Uterus (tissue), 4 donors: ENCODE measurements around the gene ATP1A2. TPM values are rescaled to one million over a fixed set of nuclear protein-coding genes. Genes with fewer than 3 reads are reported as not detected.
"Not testable (repeated sequence)": the region's sequence is repeated elsewhere in the genome, so short reads cannot be mapped to it uniquely, and the experiment has no call there.

Experiments used
- DNase-seq, 2 donors: peaks; one replicate each; pipeline ENCODE4 v3.0.0-alpha.2; 2019 to 2020
- H3K27ac ChIP-seq, 2 donors: fragments of 200-600 bp; sonication (generic); 1 replicate in 1 of 2; 2 replicates in 1 of 2; pipeline ENCODE4 v1.5.1; 2016 to 2018
- H3K27me3 ChIP-seq, 2 donors: fragments of 200-600 bp; sonication (generic); one replicate each; pipeline ENCODE4 v1.5.1; 2018 to 2019; ENCODE audit warnings: control low read depth in 1 of 2
- H3K36me3 ChIP-seq, 2 donors: fragments of 200-600 bp; sonication (generic); one replicate each; pipeline ENCODE4 v1.5.1; 2019; ENCODE audit warnings: control low read depth in 1 of 2
- H3K4me1 ChIP-seq, 2 donors: fragments of 200-600 bp; sonication (generic); one replicate each; pipeline ENCODE4 v1.5.1; 2018 to 2019; ENCODE audit warnings: control low read depth in 1 of 2
- H3K4me3 ChIP-seq, 2 donors: fragments of 200-600 bp; sonication (generic); 1 replicate in 1 of 2; 2 replicates in 1 of 2; pipeline ENCODE4 v1.5.1; 2018 to 2019; ENCODE audit warnings: mild to moderate bottlenecking in 1 of 2
- H3K9me3 ChIP-seq, 2 donors: fragments of 200-600 bp; sonication (generic); one replicate each; pipeline ENCODE4 v1.5.1; 2019; ENCODE audit warnings: control low read depth in 1 of 2
- CTCF ChIP-seq, 4 experiments: fragments of 200-600 bp in 2 of 4; fragments of 450-650 bp in 2 of 4; sonication (generic) in 2 of 4; IDR thresholded peaks; one replicate each; pipeline ENCODE4 v1.5.1; 2016 to 2019; ENCODE audit warnings: antibody characterized with exemption in 4 of 4, mild to moderate bottlenecking in 2 of 4, moderate library complexity in 1 of 4
- POLR2A ChIP-seq, 2 donors: fragments of 450-650 bp; IDR thresholded peaks; one replicate each; pipeline ENCODE4 v1.6.1; 2016; ENCODE audit warnings: antibody characterized with exemption in 2 of 2, mild to moderate bottlenecking in 1 of 2, moderate library complexity in 1 of 2
- intact Hi-C: fragments of 100-400 bp; cut with DNase I; formaldehyde crosslinking; loops from one replicate; pipeline ENCODE4 v1.15.1; 2023; ENCODE audit warnings: low total_unique reads
- total RNA-seq, 4 donors: library from RNA; depleted of rRNA in 3 of 4; stranded (reverse); fragments of >200 nt in 3 of 4; gene quantifications; one replicate each; pipeline versions ENCODE4 v1.1.0 to v1.2.4, GENCODE V29; 2014 to 2023
- donor health status: DM: yes; HTN: yes; CAD: no.

ATP1A2 gene
- total RNA-seq, 4 donors from 2014 or later = 1.2 to 36.8 (median 13.4) TPM

DNA sequence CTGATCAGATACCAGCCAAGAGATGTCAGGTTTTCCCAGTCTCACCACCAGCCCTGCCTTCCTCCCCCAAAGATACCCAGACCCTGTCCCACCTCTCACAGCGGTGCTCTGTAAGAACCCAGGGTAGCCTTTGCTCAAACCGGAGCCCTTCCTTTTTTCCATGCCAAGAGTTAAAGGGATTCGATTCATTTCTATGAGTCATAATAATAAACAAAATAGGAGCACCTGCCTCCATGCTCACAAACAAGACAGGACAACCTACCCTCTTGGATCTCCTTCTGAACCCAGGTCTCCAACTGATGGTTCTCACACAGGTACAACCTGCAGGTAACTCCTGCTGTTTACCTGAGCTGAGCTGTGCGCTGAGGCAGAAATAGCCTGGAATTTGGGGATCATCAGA is 5.9 kb upstream of the ATP1A2 start:
- no peaks in the 10 kb centered on the region for H3K9me3 ChIP-seq
- H3K27ac ChIP-seq = no peak overlapping the region
- H3K27me3 ChIP-seq = no peaks in the 10 kb centered on the region
- no peak overlapping the region for H3K4me3 ChIP-seq
- no peak for DNase-seq
- TF ChIP-seq POLR2A (IDR thresholded peaks at IDR 0.05) (no peak), CTCF (IDR thresholded peaks at IDR 0.05) (no peak)
- H3K4me1 ChIP-seq = no peaks in the 10 kb centered on the region
- no peaks in the 10 kb centered on the region for H3K36me3 ChIP-seq
- intact Hi-C loops = no loop called here

- H3K27ac ChIP-seq, DNase-seq, intact Hi-C loops: not testable (repeated sequence)
These were observed 4.1 kb upstream of the ATP1A2 start for GRCh38 chr1:160111462-160111861.

DNA sequence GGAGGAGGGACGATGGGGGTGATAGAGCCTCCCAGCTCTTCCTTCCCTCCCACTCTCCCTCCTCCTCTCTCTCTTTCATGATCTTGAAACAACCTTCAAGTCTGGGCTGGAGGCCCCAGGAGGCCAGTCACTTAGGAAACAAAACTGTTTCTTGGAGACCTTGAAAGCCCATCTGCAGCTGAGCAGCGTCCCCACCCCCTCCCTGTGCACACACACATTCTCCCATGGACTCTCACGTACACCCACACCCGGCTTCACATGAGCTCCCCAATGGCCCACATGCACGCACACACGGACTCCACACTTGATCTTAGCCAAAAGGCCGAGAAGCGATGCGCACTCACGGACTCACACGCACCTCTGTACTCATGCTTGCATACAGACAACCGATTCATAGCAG is 3.2 kb upstream of the ATP1A2 start:
- DNase-seq = no peak
- H3K27ac ChIP-seq = no peak overlapping the region
- no peak overlapping the region for H3K4me3 ChIP-seq
- H3K4me1 ChIP-seq = no peaks in the 10 kb centered on the region
- no peak for TF ChIP-seq POLR2A (IDR thresholded peaks at IDR 0.05)
- TF ChIP-seq CTCF (IDR thresholded peaks at IDR 0.05) = no peak
- intact Hi-C loops = no loop called here
- H3K36me3 ChIP-seq = no peaks in the 10 kb centered on the region
- no peaks in the 10 kb centered on the region for H3K27me3 ChIP-seq
- no peaks in the 10 kb centered on the region for H3K9me3 ChIP-seq

More at GRCh38 chr1:160111462-160111861, 4.1 kb upstream of the ATP1A2 start:
- not testable (repeated sequence) for H3K4me3 ChIP-seq, H3K4me1 ChIP-seq, H3K36me3 ChIP-seq, H3K9me3 ChIP-seq, H3K27me3 ChIP-seq

- no peak for TF ChIP-seq POLR2A (IDR thresholded peaks at IDR 0.05)
- no peak for TF ChIP-seq CTCF (IDR thresholded peaks at IDR 0.05)
- no peaks in the 10 kb centered on the region for H3K4me1 ChIP-seq
- intact Hi-C loops = no loop called here
These were observed 2.2 kb upstream of the ATP1A2 start for GRCh38 chr1:160113407-160113806.

GRCh38 chr1:160114085-160114484 is 1.5 kb upstream of the ATP1A2 start:
- Histone ChIP-seq H3K36me3 (no peaks in the 10 kb centered on the region), H3K27me3 (no peaks in the 10 kb centered on the region), H3K9me3 (no peaks in the 10 kb centered on the region), H3K4me3 (no peak overlapping the region), H3K4me1 (no peaks in the 10 kb centered on the region), H3K27ac (no peak overlapping the region)
- TF ChIP-seq CTCF (IDR thresholded peaks at IDR 0.05) = no peak
- no peak for TF ChIP-seq POLR2A (IDR thresholded peaks at IDR 0.05)
- no peak for DNase-seq
- intact Hi-C loops = no loop called here

More at GRCh38 chr1:160113407-160113806, 2.2 kb upstream of the ATP1A2 start:
- H3K27ac ChIP-seq = no peak overlapping the region
- DNase-seq = no peak
- H3K27me3 ChIP-seq = no peaks in the 10 kb centered on the region
- no peaks in the 10 kb centered on the region for H3K9me3 ChIP-seq
- no peak overlapping the region for H3K4me3 ChIP-seq
- H3K36me3 ChIP-seq = no peaks in the 10 kb centered on the region
